Right ventricle myocardium inferior (tissue), 1 donor: ENCODE measurements around the gene PRRT1B. TPM values are rescaled to one million over a fixed set of nuclear protein-coding genes. Genes with fewer than 3 reads are reported as not detected.

Source experiments
- ATAC-seq: fragments of 200-7000 bp; cut with Tn5 transposase; one replicate; pipeline ENCODE4 v1.9.1; 2020; ENCODE audit warnings: mild to moderate bottlenecking, moderate library complexity
- DNase-seq: peaks from one replicate; pipeline ENCODE4 v3.0.0; 2021; ENCODE audit errors: missing footprints
- intact Hi-C: fragments of 100-400 bp; cut with DNase I; formaldehyde crosslinking; loops from one replicate; pipeline ENCODE4 v1.11.0; 2022
- total RNA-seq: library from RNA; stranded (reverse); fragmentation: NEBNext Ultra II Directional; extraction: Animal tissue kit (Norgen Biotek cat#: 25700); gene quantifications from one replicate; pipeline ENCODE4 v1.2.1, GENCODE V29; 2021
- donor health status: DM: no; HTN: yes; CAD: no; lungs with severe emphysema.

PRRT1B gene
- total RNA-seq, 1 donor from 2014 or later, result not detected

GRCh38 chr9:131608493-131609037 is 63.2 kb downstream of the PRRT1B start:
- ATAC-seq (peak; percentile 66), DNase-seq (peak; percentile 69)
- intact Hi-C loops, result loop anchor here (5.0 kb wide), 2 partner anchors 69 to 284 kb away; no protein-coding TSS in a partner anchor

Other genes starting within 250 kb of the PRRT1B start
- 142 TPM for gene PRRC2B, start 151.4 kb upstream of the PRRT1B start, total RNA-seq
- 21.2 TPM for gene POMT1, start 42.6 kb upstream of the PRRT1B start, total RNA-seq
- 23.5 TPM for gene UCK1, start 14.3 kb upstream of the PRRT1B start, total RNA-seq
- 125 TPM for gene RAPGEF1, start 194.6 kb downstream of the PRRT1B start, total RNA-seq